HEK293 (cell line): ENCODE measurements around the gene LNX1.

ENCODE experiments used
- CTCF ChIA-PET: fragments of 350-600 bp; formaldehyde crosslinking; extraction: SDS; loops from one replicate; lab custom pipeline; 2021; ENCODE audit warnings: antibody characterized with exemption; lab: Yijun Ruan, JAX
- POLR2A ChIA-PET: fragments of 300-600 bp; formaldehyde crosslinking; extraction: SDS; loops from one replicate; lab custom pipeline; 2020; ENCODE audit warnings: antibody characterized with exemption, inconsistent platforms; lab: Yijun Ruan, JAX
- H3K27ac ChIP-seq: fragments of 200-500 bp; sonication (Bioruptor generic); 2 replicates; pipeline ENCODE4 v1.5.1; 2014; ENCODE audit warnings: low read depth, low read length, control low read depth, inconsistent platforms; ENCODE audit errors: extremely low read depth
- H3K36me3 ChIP-seq, 2 experiments: fragments of 200-500 bp in 1 of 2; sonication (Bioruptor generic) in 1 of 2; 1 replicate in 1 of 2; 2 replicates in 1 of 2; pipeline ENCODE4 v1.5.1; 2014 to 2017; ENCODE audit warnings: inconsistent platforms in 2 of 2, low read length in 2 of 2; ENCODE audit not compliant: control insufficient read depth in 2 of 2, insufficient read depth in 1 of 2
- H3K4me1 ChIP-seq: fragments of 200-500 bp; sonication (Bioruptor generic); 2 replicates; pipeline ENCODE4 v1.5.1; 2014; ENCODE audit warnings: mild to moderate bottlenecking, low read length, inconsistent platforms; ENCODE audit not compliant: control insufficient read depth, insufficient read depth
- H3K4me3 ChIP-seq: 2 replicates; pipeline ENCODE4 v1.5.1; 2011; ENCODE audit warnings: low read depth, mild to moderate bottlenecking, control low read depth, low read length, moderate library complexity
- H3K9me3 ChIP-seq: fragments of 200-500 bp; sonication (Bioruptor generic); 2 replicates; pipeline ENCODE4 v1.5.1; 2014; ENCODE audit warnings: low read depth, low read length, inconsistent platforms; ENCODE audit not compliant: control insufficient read depth, insufficient read depth
- BCL11B ChIP-seq: fragments of 450-650 bp; formaldehyde crosslinking; IDR thresholded peaks from 2 replicates; pipeline ENCODE4 v1.5.1; 2016; ENCODE audit warnings: low read depth, missing biosample characterization, missing genetic modification characterization
- BCL6B ChIP-seq: fragments of 450-650 bp; formaldehyde crosslinking; IDR thresholded peaks from 2 replicates; pipeline ENCODE4 v1.5.1; 2017; ENCODE audit warnings: missing biosample characterization, missing genetic modification characterization
- GLIS1 ChIP-seq: fragments of 450-650 bp; formaldehyde crosslinking; IDR thresholded peaks from 2 replicates; pipeline ENCODE4 v1.5.1; 2016; ENCODE audit warnings: missing biosample characterization, missing genetic modification characterization
- GLIS2 ChIP-seq: fragments of 450-650 bp; formaldehyde crosslinking; IDR thresholded peaks from 2 replicates; pipeline ENCODE4 v1.5.1; 2016; ENCODE audit warnings: missing biosample characterization, missing genetic modification characterization
- KLF8 ChIP-seq: fragments of 450-650 bp; formaldehyde crosslinking; IDR thresholded peaks from 2 replicates; pipeline ENCODE4 v1.5.1; 2016; ENCODE audit warnings: missing biosample characterization, missing genetic modification characterization
- MYNN ChIP-seq: fragments of 450-650 bp; formaldehyde crosslinking; IDR thresholded peaks from 2 replicates; pipeline ENCODE4 v1.5.1; 2016; ENCODE audit warnings: missing biosample characterization, missing genetic modification characterization, borderline replicate concordance
- OSR2 ChIP-seq: fragments of 450-650 bp; formaldehyde crosslinking; IDR thresholded peaks from 2 replicates; pipeline ENCODE4 v1.5.1; 2016; ENCODE audit warnings: missing biosample characterization, missing genetic modification characterization
- RBAK ChIP-seq: fragments of 450-650 bp; formaldehyde crosslinking; IDR thresholded peaks from 2 replicates; pipeline ENCODE4 v1.5.1; 2016; ENCODE audit warnings: missing biosample characterization, missing genetic modification characterization
- TRIM28 ChIP-seq: IDR thresholded peaks from 2 replicates; pipeline ENCODE4 v1.6.1; 2011; ENCODE audit warnings: low read length, control low read depth, borderline replicate concordance
- YY2 ChIP-seq: fragments of 450-650 bp; formaldehyde crosslinking; IDR thresholded peaks from 2 replicates; pipeline ENCODE4 v1.5.1; 2016; ENCODE audit warnings: missing biosample characterization, missing genetic modification characterization
- ZBTB17 ChIP-seq: fragments of 450-650 bp; formaldehyde crosslinking; IDR thresholded peaks from 2 replicates; pipeline ENCODE4 v1.5.1; 2016; ENCODE audit warnings: missing biosample characterization, missing genetic modification characterization
- ZBTB7A ChIP-seq: fragments of 450-650 bp; formaldehyde crosslinking; IDR thresholded peaks from 2 replicates; pipeline ENCODE4 v1.5.1; 2016; ENCODE audit warnings: low read depth, missing biosample characterization, missing genetic modification characterization
- ZFP37 ChIP-seq: fragments of 450-650 bp; formaldehyde crosslinking; IDR thresholded peaks from 2 replicates; pipeline ENCODE4 v1.5.1; 2016; ENCODE audit warnings: missing biosample characterization, missing genetic modification characterization
- ZNF114 ChIP-seq: fragments of 450-650 bp; formaldehyde crosslinking; IDR thresholded peaks from 2 replicates; pipeline ENCODE4 v1.5.0; 2017; ENCODE audit warnings: missing biosample characterization, missing genetic modification characterization
- ZNF138 ChIP-seq: fragments of 450-650 bp; formaldehyde crosslinking; IDR thresholded peaks from 2 replicates; pipeline ENCODE4 v1.5.1; 2016; ENCODE audit warnings: missing biosample characterization, missing genetic modification characterization, borderline replicate concordance
- ZNF148 ChIP-seq: fragments of 450-650 bp; formaldehyde crosslinking; IDR thresholded peaks from 2 replicates; pipeline ENCODE4 v1.5.0; 2017; ENCODE audit warnings: missing biosample characterization, missing genetic modification characterization, borderline replicate concordance
- ZNF157 ChIP-seq: fragments of 450-650 bp; formaldehyde crosslinking; IDR thresholded peaks from 2 replicates; pipeline ENCODE4 v1.5.1; 2016; ENCODE audit warnings: missing biosample characterization, missing genetic modification characterization
- ZNF23 ChIP-seq: fragments of 450-650 bp; formaldehyde crosslinking; IDR thresholded peaks from 2 replicates; pipeline ENCODE4 v1.5.1; 2016; ENCODE audit warnings: missing biosample characterization, missing genetic modification characterization, borderline replicate concordance
- ZNF324 ChIP-seq: fragments of 450-650 bp; formaldehyde crosslinking; IDR thresholded peaks from 2 replicates; pipeline ENCODE4 v1.5.1; 2016; ENCODE audit warnings: missing biosample characterization, missing genetic modification characterization
- ZNF341 ChIP-seq: fragments of 450-650 bp; formaldehyde crosslinking; IDR thresholded peaks from 2 replicates; pipeline ENCODE4; 2016; ENCODE audit warnings: low read depth, missing biosample characterization, missing genetic modification characterization
- ZNF433 ChIP-seq: fragments of 450-650 bp; formaldehyde crosslinking; IDR thresholded peaks from 2 replicates; pipeline ENCODE4 v1.5.1; 2016; ENCODE audit warnings: missing biosample characterization, missing genetic modification characterization, low read depth
- ZNF501 ChIP-seq: fragments of 450-650 bp; formaldehyde crosslinking; IDR thresholded peaks from 2 replicates; pipeline ENCODE4 v1.5.1; 2016; ENCODE audit warnings: missing biosample characterization, missing genetic modification characterization
- ZNF518A ChIP-seq: fragments of 450-650 bp; formaldehyde crosslinking; conservative IDR thresholded peaks from 2 replicates; pipeline ENCODE4 v1.5.1; 2016; ENCODE audit warnings: low read depth, missing biosample characterization, missing genetic modification characterization
- ZNF530 ChIP-seq: fragments of 450-650 bp; formaldehyde crosslinking; IDR thresholded peaks from 2 replicates; pipeline ENCODE4 v1.5.1; 2016; ENCODE audit warnings: low read depth, missing biosample characterization, missing genetic modification characterization
- ZNF549 ChIP-seq: fragments of 450-650 bp; IDR thresholded peaks from 2 replicates; pipeline ENCODE4 v1.5.1; 2018; ENCODE audit warnings: missing biosample characterization, missing genetic modification characterization, mild to moderate bottlenecking, inconsistent platforms, moderate library complexity
- ZNF596 ChIP-seq: fragments of 450-650 bp; IDR thresholded peaks from 2 replicates; pipeline ENCODE4 v1.5.0; 2018; ENCODE audit warnings: missing biosample characterization, mild to moderate bottlenecking, missing genetic modification characterization, moderate library complexity
- ZNF626 ChIP-seq: fragments of 450-650 bp; sonication (Bioruptor Pico); formaldehyde crosslinking; IDR thresholded peaks from 2 replicates; pipeline ENCODE4 v1.5.1; 2018; ENCODE audit warnings: missing biosample characterization, missing genetic modification characterization, inconsistent platforms
- ZNF707 ChIP-seq: fragments of 450-650 bp; formaldehyde crosslinking; IDR thresholded peaks from 2 replicates; pipeline ENCODE4 v1.5.1; 2016; ENCODE audit warnings: missing biosample characterization, missing genetic modification characterization
- ZNF843 ChIP-seq: fragments of 450-650 bp; formaldehyde crosslinking; IDR thresholded peaks from 2 replicates; pipeline ENCODE4 v1.5.1; 2016; ENCODE audit warnings: missing biosample characterization, missing genetic modification characterization

The LNX1 gene

GRCh38 chr4:53480909-53481308, 110.4 kb downstream of the LNX1 start:
- TF ChIP-seq GLIS1 (tag by site-specific recombination) (no peak), ZBTB17 (tag by site-specific recombination) (no peak), ZNF148 (tag by site-specific recombination) (no peak), BCL11B (no peak), ZNF501 (no peak), ZFP37 (tag by site-specific recombination) (no peak), ZBTB7A (no peak), MYNN (no peak), ZNF707 (tag by site-specific recombination) (no peak), RBAK (tag by site-specific recombination) (no peak), ZNF138 (tag by site-specific recombination) (no peak), ZNF518A (tag by site-specific recombination) (no peak), ZNF114 (no peak), GLIS2 (no peak), YY2 (no peak), TRIM28 (no peak), ZNF843 (no peak), ZNF549 (tag by site-specific recombination) (no peak)
- POLR2A ChIA-PET, result no interaction called here
- CTCF ChIA-PET, result interaction anchor here (1.2 kb wide), 1 partner anchor 10 kb away, joined by 4 read pairs; no protein-coding TSS in a partner anchor

GRCh38 chr4:53479736-53480525, 111.4 kb downstream of the LNX1 start:
- ChIA-PET POLR2A (no interaction called here), CTCF (interaction anchor here (1.2 to 1.3 kb wide), 2 partner anchors 11 to 754 kb away, joined by 4 to 7 read pairs; no protein-coding TSS in a partner anchor)
- peaks cover 0 to 4% of the 10 kb centered on the region in 2 experiments; a peak in 1 of 3 replicates for H3K36me3 ChIP-seq
- H3K4me1 ChIP-seq, result no peaks in the 10 kb centered on the region
- no peak overlapping the region for H3K27ac ChIP-seq
- no peaks in the 10 kb centered on the region for H3K9me3 ChIP-seq
- no peak overlapping the region for H3K4me3 ChIP-seq
- TF ChIP-seq ZNF433 (tag by site-specific recombination) (no peak), OSR2 (tag by site-specific recombination) (no peak), ZNF596 (no peak), ZNF324 (tag by site-specific recombination) (no peak), ZNF341 (tag by site-specific recombination) (no peak), GLIS2 (no peak), ZNF530 (tag by site-specific recombination) (no peak), ZNF626 (no peak), ZNF157 (tag by site-specific recombination) (no peak), ZNF707 (tag by site-specific recombination) (no peak), ZNF23 (tag by site-specific recombination) (no peak), KLF8 (tag by site-specific recombination) (no peak), BCL6B (tag by site-specific recombination) (no peak)

More at GRCh38 chr4:53480909-53481308, 110.4 kb downstream of the LNX1 start:
- Histone ChIP-seq H3K27ac (no peak overlapping the region), H3K4me1 (no peaks in the 10 kb centered on the region), H3K36me3 (peaks cover 0 to 4% of the 10 kb centered on the region in 2 experiments; a peak in 1 of 3 replicates), H3K4me3 (no peak overlapping the region), H3K9me3 (no peaks in the 10 kb centered on the region)
